OCI-LY1 (cell line): ENCODE data around the gene GABBR2.

ENCODE experiments used
- H2AFZ ChIP-seq: fragments of 200-600 bp; sonication (generic), shearing (Covaris generic); 2 replicates; pipeline ENCODE4 v1.6.0; 2014; ENCODE audit warnings: antibody characterized with exemption, mild to moderate bottlenecking, low read length
- H3F3A ChIP-seq: fragments of 200-600 bp; sonication (generic), shearing (Covaris generic); 2 replicates; pipeline ENCODE4 v1.6.0; 2014; ENCODE audit warnings: mild to moderate bottlenecking, antibody characterized with exemption, low read length, moderate library complexity; ENCODE audit not compliant: insufficient read depth
- H3K27ac ChIP-seq: fragments of 200-600 bp; sonication (generic); 2 replicates; pipeline ENCODE4 v1.5.1; 2014; ENCODE audit warnings: low read length, mixed run types, mild to moderate bottlenecking, low read depth; ENCODE audit not compliant: poor library complexity, severe bottlenecking
- H3K27me3 ChIP-seq: fragments of 200-600 bp; sonication (generic); 2 replicates; pipeline ENCODE4 v1.6.0; 2014; ENCODE audit warnings: antibody characterized with exemption, mild to moderate bottlenecking, low read length, moderate library complexity; ENCODE audit not compliant: insufficient read depth
- H3K36me3 ChIP-seq: fragments of 200-600 bp; sonication (generic); 2 replicates; pipeline ENCODE4 v1.6.1; 2014; ENCODE audit warnings: mild to moderate bottlenecking, antibody characterized with exemption, low read length, moderate library complexity, mixed read lengths; ENCODE audit not compliant: insufficient read depth
- H3K4me1 ChIP-seq: fragments of 200-600 bp; sonication (generic); 2 replicates; pipeline ENCODE4 v1.5.1; 2014; ENCODE audit warnings: mild to moderate bottlenecking, low read length, moderate library complexity; ENCODE audit not compliant: insufficient read depth, severe bottlenecking
- H3K4me2 ChIP-seq: fragments of 200-600 bp; sonication (generic), shearing (Covaris generic); 2 replicates; pipeline ENCODE4 v1.6.1; 2014; ENCODE audit warnings: low read length
- H3K4me3 ChIP-seq: fragments of 200-600 bp; sonication (generic); 2 replicates; pipeline ENCODE4 v1.5.1; 2014; ENCODE audit warnings: low read length, low read depth, mild to moderate bottlenecking, mixed read lengths; ENCODE audit not compliant: poor library complexity, severe bottlenecking
- H3K79me2 ChIP-seq: fragments of 200-600 bp; shearing (Covaris generic); 2 replicates; pipeline ENCODE4 v1.6.1; 2016; ENCODE audit warnings: mixed run types, low read length, mixed read lengths; ENCODE audit not compliant: insufficient read depth
- H3K9ac ChIP-seq: fragments of 200-600 bp; sonication (generic), shearing (Covaris generic); 2 replicates; pipeline ENCODE4 v1.6.1; 2014; ENCODE audit warnings: mild to moderate bottlenecking, low read length, mixed read lengths
- H3K9me2 ChIP-seq: fragments of 200-600 bp; sonication (generic), shearing (Covaris generic); 2 replicates; pipeline ENCODE4 v1.6.1; 2014; ENCODE audit warnings: low read depth, mild to moderate bottlenecking, low read length, mixed read lengths
- H3K9me3 ChIP-seq: fragments of 200-600 bp; shearing (Covaris generic); 2 replicates; pipeline ENCODE4 v1.6.1; 2014; ENCODE audit warnings: low read length, mixed read lengths
- H4K20me1 ChIP-seq: fragments of 200-600 bp; sonication (generic), shearing (Covaris generic); 2 replicates; pipeline ENCODE4 v1.6.0; 2016; ENCODE audit warnings: mild to moderate bottlenecking, low read length; ENCODE audit not compliant: insufficient read depth
- EZH2 ChIP-seq: fragments of 200-600 bp; sonication (generic), shearing (Covaris generic); IDR thresholded peaks from 2 replicates; pipeline ENCODE4 v1.8.0; 2017; ENCODE audit warnings: borderline replicate concordance, mixed run types, mild to moderate bottlenecking, antibody characterized with exemption, low read length, moderate library complexity, mixed read lengths
- TF ChIP-seq, protein P1 (sequence below): fragments of 200-600 bp; sonication (generic), shearing (Covaris generic); IDR thresholded peaks from 2 replicates; pipeline ENCODE4 v1.5.1; 2017; ENCODE audit warnings: mild to moderate bottlenecking, antibody characterized with exemption, low read length, moderate library complexity, mixed read lengths

Gene GABBR2

DNA sequence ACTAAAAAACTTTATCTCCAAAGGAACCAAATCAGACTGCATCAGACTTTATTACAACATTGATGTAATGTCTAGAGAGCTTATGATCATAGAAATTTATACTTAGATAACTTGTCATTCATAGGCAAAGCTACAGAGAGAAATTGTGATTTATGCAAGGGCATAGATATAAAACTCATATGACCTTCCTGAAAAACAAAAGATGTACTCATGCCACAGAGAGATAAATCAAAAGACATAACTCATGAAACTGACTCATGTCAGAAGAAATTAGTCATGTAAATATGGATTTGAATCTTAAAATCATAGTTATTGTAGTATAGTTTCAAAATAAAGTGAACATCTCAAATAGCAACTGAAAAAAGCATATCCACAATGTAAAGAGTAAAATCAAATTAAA is 186.2 kb downstream of the GABBR2 start:
- Histone ChIP-seq H3K79me2 (no peaks in the 10 kb centered on the region), H3K4me2 (no peak overlapping the region), H3K4me3 (no peak overlapping the region), H3K36me3 (no peaks in the 10 kb centered on the region), H3K4me1 (no peaks in the 10 kb centered on the region), H3K27ac (no peak overlapping the region), H3K27me3 (no peaks in the 10 kb centered on the region), H3F3A (no peaks in the 10 kb centered on the region), H2AFZ (no peak overlapping the region), H3K9ac (no peak overlapping the region), H3K9me3 (no peaks in the 10 kb centered on the region), H4K20me1 (no peaks in the 10 kb centered on the region), H3K9me2 (no peaks in the 10 kb centered on the region)
- no peak for TF ChIP-seq EZH2
- TF ChIP-seq, protein P1, sequence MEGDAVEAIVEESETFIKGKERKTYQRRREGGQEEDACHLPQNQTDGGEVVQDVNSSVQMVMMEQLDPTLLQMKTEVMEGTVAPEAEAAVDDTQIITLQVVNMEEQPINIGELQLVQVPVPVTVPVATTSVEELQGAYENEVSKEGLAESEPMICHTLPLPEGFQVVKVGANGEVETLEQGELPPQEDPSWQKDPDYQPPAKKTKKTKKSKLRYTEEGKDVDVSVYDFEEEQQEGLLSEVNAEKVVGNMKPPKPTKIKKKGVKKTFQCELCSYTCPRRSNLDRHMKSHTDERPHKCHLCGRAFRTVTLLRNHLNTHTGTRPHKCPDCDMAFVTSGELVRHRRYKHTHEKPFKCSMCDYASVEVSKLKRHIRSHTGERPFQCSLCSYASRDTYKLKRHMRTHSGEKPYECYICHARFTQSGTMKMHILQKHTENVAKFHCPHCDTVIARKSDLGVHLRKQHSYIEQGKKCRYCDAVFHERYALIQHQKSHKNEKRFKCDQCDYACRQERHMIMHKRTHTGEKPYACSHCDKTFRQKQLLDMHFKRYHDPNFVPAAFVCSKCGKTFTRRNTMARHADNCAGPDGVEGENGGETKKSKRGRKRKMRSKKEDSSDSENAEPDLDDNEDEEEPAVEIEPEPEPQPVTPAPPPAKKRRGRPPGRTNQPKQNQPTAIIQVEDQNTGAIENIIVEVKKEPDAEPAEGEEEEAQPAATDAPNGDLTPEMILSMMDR: no peak

DNA sequence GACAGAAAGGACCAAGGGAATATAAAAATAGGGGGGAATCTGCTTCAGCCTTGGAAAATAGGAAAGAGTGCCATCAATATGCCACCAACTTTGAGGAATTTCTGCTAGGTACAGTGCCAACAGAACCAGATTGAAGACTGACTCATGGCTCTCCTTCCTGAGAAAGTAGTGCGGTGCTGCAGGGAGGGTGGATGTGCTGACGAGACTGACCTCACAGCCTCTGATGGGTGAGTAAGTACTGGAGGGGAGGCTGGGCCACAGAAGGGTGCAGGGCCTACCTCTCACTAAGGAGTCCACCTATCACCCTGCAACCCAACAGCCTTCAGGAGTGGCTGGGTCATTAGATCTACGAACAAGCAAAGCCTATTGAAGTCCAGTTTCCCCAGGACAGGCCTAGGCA is 187.6 kb downstream of the GABBR2 start:
- Histone ChIP-seq H3K4me1 (no peaks in the 10 kb centered on the region), H3K27me3 (no peaks in the 10 kb centered on the region), H3F3A (no peaks in the 10 kb centered on the region), H3K9ac (no peak overlapping the region), H3K36me3 (no peaks in the 10 kb centered on the region), H3K9me3 (no peaks in the 10 kb centered on the region), H3K4me2 (no peak overlapping the region), H2AFZ (no peak overlapping the region), H3K9me2 (no peaks in the 10 kb centered on the region), H3K79me2 (no peaks in the 10 kb centered on the region), H3K4me3 (no peak overlapping the region), H4K20me1 (no peaks in the 10 kb centered on the region), H3K27ac (no peak overlapping the region)
- no peak for TF ChIP-seq EZH2
- TF ChIP-seq, protein P1: no peak

DNA sequence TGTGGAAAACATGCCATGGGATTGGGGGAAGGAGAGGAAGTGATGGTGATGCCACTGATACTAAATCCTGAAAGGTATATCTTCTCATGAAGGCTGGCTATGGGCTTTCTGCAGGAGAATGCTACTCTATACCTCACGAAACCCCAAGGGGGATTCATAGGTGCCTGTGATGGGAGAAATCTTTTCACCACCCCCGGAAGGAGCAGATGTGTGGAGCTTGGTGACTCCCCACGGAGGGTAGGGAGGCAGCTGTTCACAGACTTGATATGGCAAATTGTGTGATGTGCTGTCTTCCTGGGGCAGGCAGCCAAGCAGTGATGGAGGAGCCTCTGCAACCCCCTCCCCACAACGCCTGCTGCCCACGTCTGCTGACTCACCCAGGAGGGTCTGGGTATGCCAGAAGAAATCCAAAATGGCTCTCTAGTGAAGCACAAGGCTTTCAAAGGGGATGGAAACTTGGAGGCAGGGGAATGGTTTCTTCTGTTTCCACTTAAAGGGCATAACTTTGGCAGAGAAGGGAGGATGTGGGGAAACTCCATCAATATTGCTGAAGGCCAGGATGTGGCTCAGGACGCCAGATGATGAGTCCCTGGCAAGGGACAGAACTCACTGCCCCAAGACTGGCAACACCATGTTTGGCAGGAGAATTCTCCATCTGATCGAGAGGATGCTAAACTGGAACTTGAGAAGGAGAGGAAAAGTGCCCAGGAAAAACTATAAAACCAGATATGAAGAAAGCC is 188.3 kb downstream of the GABBR2 start:
- no peak overlapping the region for H3K4me2 ChIP-seq
- no peaks in the 10 kb centered on the region for H3K27me3 ChIP-seq
- no peaks in the 10 kb centered on the region for H3K4me1 ChIP-seq
- no peak overlapping the region for H3K27ac ChIP-seq
- no peaks in the 10 kb centered on the region for H3K9me2 ChIP-seq
- H3F3A ChIP-seq: no peaks in the 10 kb centered on the region
- no peak for TF ChIP-seq EZH2
- TF ChIP-seq, protein P1: no peak
- H3K9me3 ChIP-seq: no peaks in the 10 kb centered on the region
- no peaks in the 10 kb centered on the region for H4K20me1 ChIP-seq
- H3K36me3 ChIP-seq: no peaks in the 10 kb centered on the region
- H3K9ac ChIP-seq: no peak overlapping the region
- no peak overlapping the region for H3K4me3 ChIP-seq
- no peaks in the 10 kb centered on the region for H3K79me2 ChIP-seq
- H2AFZ ChIP-seq: no peak overlapping the region
